ENCODE results near the gene FBXL14. TPM values are rescaled to one million over a fixed set of nuclear protein-coding genes. Genes with fewer than 3 reads are reported as not detected.

Gene FBXL14
- total and polyA plus RNA-seq, 9 of the 15 experiments (the other 6 are each of a cell fraction or from before 2014, with no cell fraction given) = 0.13 to 9.8 (median 3.3) TPM

GRCh38 chr12:1595026-1595561, 713 bp upstream of the FBXL14 start:
- Histone ChIP-seq H3K4me2 (ENCODE audit: insufficient read depth, low read length) (peak overlapping the region; percentile 86), H3K9ac (ENCODE audit: insufficient read depth in 1 of 2, low read depth in 2 of 2, low read length in 2 of 2) (peak overlapping the region; percentile 65 to 90), H3K79me2 (ENCODE audit: control insufficient read depth, insufficient read depth, low read length) (peaks cover 51% of the 10 kb centered on the region), H3K27ac (ENCODE audit: extremely low read depth, low read depth, low read length) (peak overlapping the region; percentile 87), H3K36me3 (ENCODE audit: control insufficient read depth, insufficient read depth, low read length) (peaks cover 7% of the 10 kb centered on the region; the same call in 1 of the 3 replicates), H3K27me3 (ENCODE audit: control insufficient read depth in 2 of 2, insufficient read depth in 2 of 2, low read length in 2 of 2) (no peaks in the 10 kb centered on the region), H4K20me1 (replicated peaks; ENCODE audit: control insufficient read depth, insufficient read depth, low read length) (peaks cover 12% of the 10 kb centered on the region), H2AFZ (ENCODE audit: low read depth, low read length) (peak overlapping the region; percentile 94), H3K4me3 (peak overlapping the region; percentile 62), H3K9me1 (ENCODE audit: control insufficient read depth, insufficient read depth, low read length) (no peaks in the 10 kb centered on the region), H3K4me1 (replicated peaks in 1 of 2; ENCODE audit: control insufficient read depth in 2 of 2, insufficient read depth in 2 of 2, low read length in 2 of 2) (peaks cover 26 to 36% of the 10 kb centered on the region in 2 experiments; a peak in 4 of 5 replicates), H3K9me3 (replicated peaks; ENCODE audit: control insufficient read depth, insufficient read depth, low read depth, low read length) (no peaks in the 10 kb centered on the region)
- no peak for DNase-seq (ENCODE audit: extremely low read depth in 1 of 4, low spot score in 3 of 4)
- CTCF ChIA-PET (ENCODE audit: low intra/inter-chr PET ratio) = no interaction called here
- in situ Hi-C loops (cut with MboI) = loop anchor here (25.0 kb wide), 2 partner anchors 308 to 1033 kb away; no protein-coding TSS in a partner anchor
- no TSS peak for BruUV-seq (replicated peaks)
- 28% methylated on average over 12 of the region's 19 CpGs for WGBS (ENCODE audit: insufficient coverage, low coverage, missing lambda C conversion rate)
- ATAC-seq = no peak; the same call in 2 of the 3 replicates
- POLR2A ChIA-PET = interaction anchor here (1.0 to 1.8 kb wide), 2 partner anchors 9 to 18 kb away, joined by 4 to 5 read pairs; no protein-coding TSS in a partner anchor
- intact Hi-C loops (cut with micrococcal nuclease) = no loop called here
- peak; percentile 26 for FAIRE-seq
- TF ChIP-seq SIN3A (IDR thresholded peaks at IDR 0.05; ENCODE audit: borderline replicate concordance in 2 of 2, control insufficient read depth in 1 of 2, low read depth in 2 of 2, low read length in 2 of 2) (0 out of 4 replicates have a peak, but pooled peaks of 1 of the 2 experiments have one; percentile 4), BRD9 (IDR thresholded peaks at IDR 0.05; ENCODE audit: low read depth, partially characterized antibody) (no peak), BRF2 (IDR thresholded peaks at IDR 0.05; ENCODE audit: borderline replicate concordance, insufficient read depth, insufficient read length) (no peak), SAP30 (IDR thresholded peaks at IDR 0.05; ENCODE audit: borderline replicate concordance, insufficient read depth, low read depth, low read length, poor library complexity, severe bottlenecking) (peak; percentile 26), CHD1 (IDR thresholded peaks at IDR 0.05; ENCODE audit: low read length) (no peak), PTTG1 (tag; IDR thresholded peaks at IDR 0.05; ENCODE audit: low read depth) (no peak), DPF2 (IDR thresholded peaks at IDR 0.05) (peak; percentile 29; the same call in 1 of the 2 replicates), PHB2 (IDR thresholded peaks at IDR 0.05; ENCODE audit: low read depth) (no peak), HLTF (IDR thresholded peaks at IDR 0.05) (0 out of 2 replicates have a peak, but pooled peaks have one; percentile 48), THAP7 (CRISPR knock-in tag; IDR thresholded peaks at IDR 0.05) (no peak), ARID3B (CRISPR knock-in tag; IDR thresholded peaks at IDR 0.05; ENCODE audit: borderline replicate concordance) (no peak), MYBL2 (IDR thresholded peaks at IDR 0.05; ENCODE audit: low read depth) (no peak), MYBL2 (CRISPR knock-in tag; IDR thresholded peaks at IDR 0.05; ENCODE audit: borderline replicate concordance) (no peak), ZEB2 (IDR thresholded peaks at IDR 0.05) (no peak), MTA2 (IDR thresholded peaks at IDR 0.05; ENCODE audit: low read depth) (peak; percentile 25; the same call in 1 of the 2 replicates), ZNF197 (CRISPR knock-in tag; IDR thresholded peaks at IDR 0.05; ENCODE audit: low read depth) (no peak), HDAC1 (IDR thresholded peaks at IDR 0.05) (peak in 1 of 2 experiments; percentile 7; a peak in 1 of 4 replicates), HNRNPL (IDR thresholded peaks at IDR 0.05; ENCODE audit: low read depth, low read length) (no peak), HNRNPUL1 (IDR thresholded peaks at IDR 0.05; ENCODE audit: low read length) (no peak), GATAD2A (IDR thresholded peaks at IDR 0.05) (peak; percentile 47; the same call in 1 of the 2 replicates)
